NCI-H1417 (cell line): Measurements from ENCODE around the gene RNF214.
"Not testable (repeated sequence)": the region's sequence is repeated elsewhere in the genome, so short reads cannot be mapped to it uniquely, and the experiment has no call there.

Experiments
- DNase-seq, 3 experiments: peaks; one replicate each; lab custom pipeline; 2025; lab: John Stamatoyannopoulos, UW

The RNF214 gene

DNA sequence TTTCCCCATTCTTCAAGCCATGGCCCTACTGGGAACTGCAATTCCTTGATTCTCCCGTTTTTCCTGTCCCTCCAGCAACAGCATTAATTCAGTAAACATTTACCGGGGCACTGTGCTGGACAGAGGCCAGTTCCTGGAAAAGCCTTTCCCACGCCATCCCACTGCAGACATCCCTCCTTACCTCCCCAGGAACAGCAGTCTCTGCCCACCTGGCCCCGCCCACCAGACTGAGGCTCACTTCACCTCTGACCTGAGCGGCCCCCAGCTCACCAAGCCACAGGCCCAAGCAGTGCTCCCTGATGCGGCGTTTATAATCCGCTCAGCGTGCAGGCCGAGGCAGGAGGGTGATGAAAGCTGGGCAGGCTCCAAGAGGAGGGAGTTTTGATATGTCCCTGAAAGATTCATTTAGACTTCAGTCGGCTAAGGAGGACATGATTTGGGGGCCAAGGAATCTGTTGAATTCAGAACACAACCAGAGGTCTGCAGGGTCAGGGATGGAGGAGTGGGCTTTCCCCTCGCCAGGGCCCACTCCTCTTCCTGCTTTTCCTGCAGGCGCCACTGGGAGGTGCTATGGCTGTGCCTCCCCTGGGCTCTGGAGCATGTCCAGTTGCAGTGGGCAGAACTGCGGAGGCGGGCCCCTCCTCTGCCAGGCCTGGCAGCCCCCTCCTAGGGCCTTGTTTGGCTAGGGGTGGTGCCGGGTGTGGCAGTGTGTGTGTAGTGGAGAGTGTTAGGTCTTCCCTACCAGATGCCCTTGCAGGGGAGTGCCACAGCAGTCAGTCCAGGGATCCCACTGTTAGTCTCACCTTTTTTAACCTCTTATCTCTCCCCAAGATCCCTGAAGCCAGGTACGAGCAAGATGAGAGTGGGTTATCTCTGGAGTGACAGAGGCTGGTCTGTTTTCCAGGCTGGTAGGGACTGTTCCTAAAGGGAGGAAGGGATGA lies 34.7 kb upstream of the RNF214 start:
- no peak for DNase-seq

DNA sequence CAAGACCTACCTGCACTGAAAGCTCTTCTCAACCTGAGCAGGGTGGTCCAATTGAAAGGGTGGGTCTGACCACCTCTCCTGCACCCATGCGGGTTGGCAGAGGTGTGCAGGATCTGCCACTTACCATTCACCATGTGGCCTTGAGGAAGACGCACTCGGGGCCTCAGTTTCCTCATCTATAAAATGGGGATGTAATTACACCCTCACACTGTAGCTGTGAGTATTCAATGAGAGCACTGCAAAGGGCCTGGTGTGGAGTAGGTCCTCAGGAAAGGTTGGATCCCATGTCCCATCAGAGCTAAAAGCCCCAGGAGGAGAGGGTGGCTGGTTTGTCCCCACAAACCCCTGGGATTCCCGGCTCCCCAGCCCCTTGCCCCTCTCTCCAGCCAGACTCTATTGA lies 33.9 kb upstream of the RNF214 start:
- no peak for DNase-seq

GRCh38 chr11:117199053-117199915 lies 33.2 kb upstream of the RNF214 start, which contains the start of gene TAGLN:
Gene TAGLN, plus strand, starts transcription at chr11:117199370. Its CDS starts 3,644 bp downstream, at chr11:117203014.
- no peak for DNase-seq

DNA sequence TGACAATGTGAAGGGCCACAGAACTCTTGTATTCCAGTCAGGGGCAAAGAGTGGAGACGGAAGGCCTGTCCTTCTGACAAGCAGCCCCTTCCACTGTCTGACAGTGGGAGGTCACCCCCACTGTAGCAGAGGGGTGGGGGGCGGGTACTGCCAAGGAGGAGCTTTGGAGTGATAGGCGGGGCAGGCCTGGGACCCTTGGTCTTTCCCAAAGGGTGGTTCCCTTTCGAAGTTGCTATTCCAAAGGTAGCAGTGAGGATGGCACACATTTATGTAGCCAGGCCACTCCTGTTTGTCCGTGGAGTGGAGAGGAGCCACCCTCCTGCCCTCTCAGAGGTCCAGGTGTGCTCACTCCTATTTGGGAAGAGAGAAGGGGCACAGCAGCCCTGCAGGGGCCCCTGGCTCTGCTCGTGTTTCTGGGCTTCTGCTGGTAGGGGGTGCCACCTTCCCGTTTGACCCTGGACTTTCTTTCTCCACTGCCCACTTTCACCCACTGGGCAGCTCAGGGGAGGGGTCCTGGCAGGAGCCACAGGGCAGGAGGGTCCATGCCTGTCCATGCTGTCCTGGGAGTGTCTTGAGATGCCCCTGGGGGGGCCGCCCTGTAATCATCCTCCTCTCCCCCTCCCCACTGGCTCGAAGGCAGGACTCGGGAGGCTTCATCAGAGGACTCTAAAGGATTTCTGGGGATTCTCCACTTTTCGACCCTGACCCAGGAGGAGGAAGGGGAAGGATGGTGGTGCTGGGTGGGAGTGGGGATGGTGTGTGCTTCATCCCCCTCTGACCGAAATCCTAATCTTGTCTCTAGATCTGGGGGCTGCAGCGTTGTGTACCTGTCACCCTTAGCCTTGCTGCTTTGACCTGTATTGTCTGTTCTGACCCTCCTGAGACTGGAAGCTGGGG lies 32.3 kb upstream of the RNF214 start:
- no peak for DNase-seq

GRCh38 chr11:117200813-117201657 lies 31.4 kb upstream of the RNF214 start:
- DNase-seq, result no peak

DNA sequence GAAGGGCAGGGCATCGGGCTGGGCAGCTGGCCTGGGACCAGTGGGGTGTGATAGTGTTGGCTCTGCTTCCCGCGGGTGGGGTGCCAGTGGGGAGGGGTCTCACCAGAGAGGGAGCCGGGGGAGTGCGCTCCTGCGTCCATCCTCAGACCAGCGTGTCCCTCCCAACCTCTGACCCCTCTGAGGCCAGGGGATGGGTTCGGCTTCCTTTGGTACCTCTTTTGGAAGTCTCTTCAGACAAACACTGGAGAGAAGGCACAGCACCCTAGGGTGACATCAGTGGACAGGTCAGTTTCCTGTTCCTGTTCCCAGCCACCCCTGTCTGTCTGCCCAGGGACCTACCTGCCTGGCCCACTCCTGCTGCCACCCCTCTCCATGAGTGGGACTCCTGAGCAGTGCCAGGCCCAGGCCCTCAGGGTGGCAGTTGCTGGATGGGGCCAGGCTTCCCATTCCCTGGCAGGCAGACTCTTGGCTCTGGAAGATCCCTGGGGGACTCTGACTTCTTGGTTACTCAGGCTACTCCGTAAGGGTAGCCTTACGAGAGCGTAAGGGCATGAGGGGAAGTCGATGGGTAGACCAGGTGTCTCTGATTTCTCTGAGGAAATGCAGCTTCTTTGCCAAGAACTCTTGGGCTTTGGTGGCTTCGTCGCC lies 30.7 kb upstream of the RNF214 start:
- DNase-seq, result no peak

DNA sequence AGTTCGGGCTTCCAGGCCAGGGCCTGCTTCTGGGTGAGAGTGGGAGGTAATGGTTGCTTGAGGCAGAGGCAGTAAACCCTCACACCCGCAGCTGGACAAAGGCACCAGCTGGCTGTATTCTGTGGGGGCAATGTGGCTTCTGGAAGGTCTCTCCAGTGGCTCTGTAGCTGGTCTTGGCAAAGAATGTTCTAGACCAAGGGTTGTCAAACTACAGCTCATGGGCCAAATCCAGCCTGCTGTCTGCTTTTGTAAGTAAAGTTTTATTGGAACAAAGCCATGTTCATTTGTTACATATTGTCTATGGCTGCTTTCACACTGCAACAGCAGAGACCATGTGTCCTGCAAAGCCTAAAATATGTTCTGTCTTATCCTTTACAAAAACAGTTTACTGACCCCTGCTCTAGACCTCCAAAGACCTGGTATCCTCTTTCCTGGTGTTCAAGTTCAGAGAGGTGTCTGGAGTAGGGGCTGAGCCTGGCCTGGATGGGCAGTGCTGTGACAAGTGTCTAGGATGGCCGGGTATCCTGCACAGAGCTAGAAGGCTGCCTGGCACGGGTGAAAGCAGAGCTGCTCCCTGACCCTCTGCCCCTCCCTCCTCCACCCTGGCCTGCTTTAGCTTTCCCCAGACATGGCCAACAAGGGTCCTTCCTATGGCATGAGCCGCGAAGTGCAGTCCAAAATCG lies 29.9 kb upstream of the RNF214 start:
- no peak for DNase-seq

- no peak for DNase-seq
These were observed 29.4 kb upstream of the RNF214 start for GRCh38 chr11:117203069-117203407.

GRCh38 chr11:117204283-117205080 lies 28.0 kb upstream of the RNF214 start:
- no peak for DNase-seq

DNA sequence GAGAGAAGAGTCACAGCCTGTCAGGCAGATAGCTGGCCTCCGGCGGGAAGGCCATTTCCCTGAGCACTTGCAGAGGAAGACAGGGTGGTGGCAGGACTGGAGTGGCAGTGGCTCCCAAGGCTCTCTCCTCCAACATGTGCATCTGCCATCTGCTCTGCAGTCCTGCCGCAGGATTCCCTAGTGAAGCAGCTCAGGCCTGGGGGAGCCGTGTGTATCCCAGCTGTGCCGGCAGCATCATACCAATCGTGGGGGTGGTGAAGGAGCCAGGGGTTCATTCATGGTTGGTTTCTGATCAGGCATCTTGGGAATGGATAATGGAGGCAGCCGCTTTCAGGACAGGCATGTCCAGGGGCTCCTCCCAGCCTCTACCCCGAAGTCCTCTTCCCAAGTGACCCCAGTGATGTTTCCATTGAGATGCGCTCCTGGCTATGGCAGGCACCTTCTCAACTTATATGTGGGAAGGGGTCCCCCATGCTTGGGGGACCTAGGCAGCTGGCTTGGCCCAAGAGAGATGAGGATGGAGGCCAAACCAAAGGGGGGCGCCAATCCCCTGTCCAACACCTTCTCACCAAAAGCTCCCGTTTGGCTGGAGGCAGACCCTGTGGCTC lies 27.2 kb upstream of the RNF214 start:
- no peak for DNase-seq

GRCh38 chr11:117206111-117206510 lies 26.4 kb upstream of the RNF214 start:
- DNase-seq, result not testable (repeated sequence)

DNA sequence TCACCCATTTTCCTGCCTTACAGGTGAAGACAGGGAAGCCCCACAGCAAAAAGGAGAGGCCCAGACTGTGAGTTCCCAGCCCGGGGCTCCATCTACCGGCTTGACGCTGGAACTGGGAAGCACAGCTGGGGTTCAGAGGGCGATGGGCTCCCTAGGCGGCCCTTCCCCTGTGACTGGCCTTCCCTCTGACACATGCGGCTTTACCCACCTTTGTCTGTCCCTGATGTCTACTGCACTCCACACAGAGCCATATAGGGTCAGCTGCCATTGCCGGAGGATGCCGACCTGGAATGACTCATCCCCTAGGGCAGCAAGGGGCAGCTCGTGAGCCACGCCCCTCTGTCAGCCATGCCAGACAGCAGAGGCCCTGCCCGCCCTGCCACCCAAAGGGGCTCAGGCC lies 25.6 kb upstream of the RNF214 start:
- not testable (repeated sequence) for DNase-seq

DNA sequence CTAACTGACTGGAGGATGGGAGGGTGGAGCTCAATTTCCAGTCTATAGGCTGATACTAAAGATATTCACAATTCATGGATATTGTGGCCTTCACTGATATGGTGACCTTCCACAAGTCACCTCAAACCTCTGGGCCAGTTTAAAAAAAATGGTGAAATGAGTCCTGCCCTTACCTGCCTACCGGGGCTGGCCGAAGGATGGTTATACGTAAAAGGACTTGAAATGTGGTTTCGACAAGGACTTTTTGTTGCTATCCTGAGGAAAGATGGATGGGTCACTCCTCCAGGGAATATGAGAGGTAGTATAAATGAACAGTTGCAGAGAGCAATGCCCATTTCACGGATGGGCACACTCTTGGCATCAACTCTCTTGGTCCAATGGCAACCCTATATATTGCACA lies 25.0 kb upstream of the RNF214 start:
- DNase-seq, result not testable (repeated sequence)

GRCh38 chr11:117208710-117209109 lies 23.8 kb upstream of the RNF214 start:
- not testable (repeated sequence) for DNase-seq

- not testable (repeated sequence) for DNase-seq
These were observed 22.9 kb upstream of the RNF214 start for GRCh38 chr11:117209351-117210125.

DNA sequence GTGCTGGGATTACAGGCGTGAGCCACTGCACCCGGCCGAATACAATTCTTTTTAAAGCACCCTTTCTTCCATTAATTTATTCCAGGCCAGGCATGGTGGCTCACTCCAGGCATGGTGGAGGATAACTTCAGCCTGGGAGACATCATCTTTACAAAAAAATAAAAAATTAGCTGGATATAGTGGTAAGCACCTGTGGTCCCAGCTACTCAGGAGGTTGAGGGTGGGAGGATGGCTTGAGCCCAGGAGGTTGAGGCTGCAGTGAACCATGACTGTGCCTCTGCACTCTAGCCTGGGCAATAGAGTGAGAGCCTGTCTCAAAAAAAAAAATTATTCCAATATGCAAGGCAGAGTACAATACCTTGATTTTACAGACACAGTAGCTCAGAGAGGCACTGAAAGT lies 21.9 kb upstream of the RNF214 start:
- no peak for DNase-seq

DNA sequence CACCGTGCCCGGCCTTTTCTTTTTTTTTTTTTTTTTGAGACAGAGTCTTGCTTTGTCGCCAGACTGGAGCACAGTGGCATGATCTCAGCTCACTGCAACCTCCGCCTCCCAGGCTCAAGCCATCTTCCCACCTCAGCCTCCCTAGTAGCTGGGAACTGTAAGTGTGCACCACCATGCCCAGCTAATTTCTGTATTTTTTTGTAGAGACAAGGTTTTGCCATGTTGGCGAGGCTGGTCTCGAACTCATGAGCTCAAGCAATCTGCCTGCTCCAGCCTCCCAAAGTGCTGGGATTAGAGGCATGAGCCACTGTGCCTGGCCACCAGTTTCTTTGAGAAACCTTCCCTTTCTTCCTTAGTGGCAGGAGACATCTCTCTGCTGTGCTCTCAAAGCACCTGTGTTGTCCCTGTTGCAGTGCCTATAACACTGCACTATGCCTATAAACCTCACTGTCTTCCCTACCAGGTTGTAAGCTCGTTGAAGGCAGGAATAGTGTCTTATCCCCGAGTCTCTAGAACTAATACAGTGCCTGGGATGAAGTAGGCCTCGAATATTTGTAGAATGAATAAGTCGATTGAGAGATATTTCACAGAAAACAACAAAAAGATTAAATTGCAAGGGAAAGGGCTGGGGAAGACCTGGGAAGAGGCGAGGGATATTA lies 19.6 kb upstream of the RNF214 start:
- no peak for DNase-seq
